Measurements from ENCODE around the gene DNAI1.
"Not testable (repeated sequence)": the region's sequence is repeated elsewhere in the genome, so short reads cannot be mapped to it uniquely, and the experiment has no call there.

Gene DNAI1

DNA sequence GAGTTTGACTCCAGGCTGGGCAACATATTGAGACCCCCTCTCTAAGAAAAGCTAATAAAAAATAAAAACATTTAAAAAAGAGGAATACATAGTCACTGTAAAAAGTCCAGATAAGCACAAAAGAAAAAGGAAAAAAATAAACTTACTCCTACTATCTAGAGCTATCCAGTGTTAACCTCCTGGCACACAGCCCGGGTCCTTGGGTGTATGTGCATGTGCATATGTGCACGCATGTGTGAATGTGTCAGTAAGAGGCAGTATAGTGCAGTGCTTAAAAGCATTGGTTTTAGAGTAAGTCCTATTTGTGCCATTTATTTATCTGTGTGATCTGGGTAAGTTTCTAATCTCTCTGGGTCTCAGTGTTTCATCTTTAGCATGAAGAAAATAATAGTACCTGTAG lies 26.9 kb upstream of the DNAI1 start:
- Histone ChIP-seq H3K27me3 (ENCODE audit: control insufficient read depth, insufficient read depth, low read length) (no peaks in the 10 kb centered on the region), H3K27ac (ENCODE audit: low read depth, low read length) (no peak overlapping the region), H3K36me3 (ENCODE audit: control insufficient read depth, insufficient read depth, low read length) (no peaks in the 10 kb centered on the region), H3K9ac (ENCODE audit: low read depth, low read length) (no peak overlapping the region), H3K4me1 (ENCODE audit: control insufficient read depth, insufficient read depth, low read length) (peaks cover 3% of the 10 kb centered on the region; the same call in 1 of the 2 replicates), H3K4me3 (ENCODE audit: low read depth, low read length) (no peak overlapping the region), H3K9me3 (ENCODE audit: control insufficient read depth, insufficient read depth, low read length) (no peaks in the 10 kb centered on the region)

DNA sequence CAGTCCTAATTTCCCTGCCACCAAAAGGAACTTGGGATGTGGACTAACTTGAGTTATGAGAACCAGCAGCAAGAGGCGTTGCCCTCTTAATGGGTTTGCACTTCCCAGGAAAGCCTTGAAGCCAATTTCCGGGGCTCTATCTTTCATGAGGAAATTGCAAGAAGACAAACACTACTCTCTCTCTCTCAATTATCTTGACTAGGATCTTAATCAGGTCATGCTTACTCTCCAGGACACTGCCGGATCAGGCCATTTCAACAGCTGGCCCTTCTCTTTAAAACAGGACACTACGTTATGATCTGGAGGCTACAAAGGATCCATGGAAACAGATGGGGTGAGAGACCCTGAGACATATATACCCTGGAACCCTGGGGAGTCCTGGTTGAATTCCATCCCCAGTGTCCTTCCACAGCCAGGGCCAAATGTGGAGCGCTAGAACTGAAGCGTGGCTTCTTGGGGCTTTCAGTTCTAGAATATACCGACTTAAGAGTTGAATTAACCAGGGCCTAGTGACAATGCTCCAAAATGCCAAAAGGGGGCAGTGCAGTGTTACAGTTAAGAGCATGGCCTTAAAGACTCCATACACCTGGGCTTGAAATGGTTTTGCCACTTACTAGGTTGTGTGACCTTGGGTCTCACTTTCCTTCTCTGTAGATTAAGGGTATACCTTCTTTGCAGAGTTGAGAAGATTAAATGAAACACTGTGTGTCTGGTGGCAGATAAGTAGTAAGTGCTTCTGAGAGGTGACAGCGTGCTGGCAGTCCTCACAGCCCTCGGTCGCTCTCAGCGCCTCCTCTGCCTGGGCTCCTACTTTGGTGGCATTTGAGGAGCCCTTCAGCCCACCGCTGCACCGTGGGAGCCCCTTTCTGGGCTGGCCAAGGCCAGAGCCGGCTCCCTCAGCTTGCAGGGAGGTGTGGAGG lies 21.3 kb upstream of the DNAI1 start:
- no peaks in the 10 kb centered on the region for H3K4me1 ChIP-seq (ENCODE audit: control insufficient read depth, insufficient read depth, low read length)
- H3K27me3 ChIP-seq (ENCODE audit: control insufficient read depth, insufficient read depth, low read length) = no peaks in the 10 kb centered on the region
- no peak overlapping the region for H3K27ac ChIP-seq (ENCODE audit: low read depth, low read length)
- H3K9ac ChIP-seq (ENCODE audit: low read depth, low read length) = no peak overlapping the region
- peaks cover 2% of the 10 kb centered on the region; the same call in 1 of the 2 replicates for H3K36me3 ChIP-seq (ENCODE audit: control insufficient read depth, insufficient read depth, low read length)
- no peak overlapping the region for H3K4me3 ChIP-seq (ENCODE audit: low read depth, low read length)
- no peaks in the 10 kb centered on the region for H3K9me3 ChIP-seq (ENCODE audit: control insufficient read depth, insufficient read depth, low read length)

DNA sequence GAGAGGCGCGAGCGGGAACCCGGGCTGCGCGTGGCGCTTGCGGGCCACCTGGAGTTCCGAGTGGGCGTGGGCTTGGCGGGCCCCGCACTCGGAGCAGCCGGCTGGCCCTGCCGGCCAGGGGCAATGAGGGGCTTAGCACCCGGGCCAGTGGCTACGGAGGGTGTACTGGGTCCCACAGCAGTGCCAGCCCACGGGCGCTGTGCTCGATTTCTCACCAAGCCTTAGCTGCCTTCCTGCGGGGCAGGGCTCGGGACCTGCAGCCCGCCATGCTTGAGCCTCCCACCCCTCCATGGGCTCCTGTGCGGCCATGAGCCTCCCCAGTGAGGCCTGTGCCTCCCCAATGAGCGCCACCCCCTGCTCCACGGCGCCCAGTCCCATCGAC lies 20.7 kb upstream of the DNAI1 start:
- H3K27ac ChIP-seq (ENCODE audit: low read depth, low read length); H3K9me3 ChIP-seq (ENCODE audit: control insufficient read depth, insufficient read depth, low read length); H3K4me1 ChIP-seq (ENCODE audit: control insufficient read depth, insufficient read depth, low read length); H3K27me3 ChIP-seq (ENCODE audit: control insufficient read depth, insufficient read depth, low read length); H3K4me3 ChIP-seq (ENCODE audit: low read depth, low read length); H3K9ac ChIP-seq (ENCODE audit: low read depth, low read length); H3K36me3 ChIP-seq (ENCODE audit: control insufficient read depth, insufficient read depth, low read length): not testable (repeated sequence)

DNA sequence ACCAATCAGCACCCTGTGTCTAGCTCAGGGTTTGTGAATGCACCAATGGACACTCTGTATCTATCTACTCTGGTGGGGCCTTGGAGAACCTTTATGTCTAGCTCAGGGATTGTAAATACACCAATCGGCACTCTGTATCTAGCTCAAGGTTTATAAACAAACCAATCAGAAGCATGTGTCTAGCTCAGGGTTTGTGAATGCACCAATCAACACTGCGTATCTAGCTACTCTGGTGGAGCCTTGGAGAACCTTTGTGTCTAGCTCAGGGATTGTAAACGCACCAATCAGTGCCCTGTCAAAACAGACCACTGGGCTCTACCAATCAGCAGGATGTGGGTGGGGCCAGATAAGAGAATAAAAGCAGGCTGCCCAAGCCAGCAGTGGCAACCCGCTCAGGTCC lies 20.1 kb upstream of the DNAI1 start:
- H3K9ac ChIP-seq (ENCODE audit: low read depth, low read length); H3K9me3 ChIP-seq (ENCODE audit: control insufficient read depth, insufficient read depth, low read length); H3K36me3 ChIP-seq (ENCODE audit: control insufficient read depth, insufficient read depth, low read length); H3K4me1 ChIP-seq (ENCODE audit: control insufficient read depth, insufficient read depth, low read length); H3K27ac ChIP-seq (ENCODE audit: low read depth, low read length); H3K27me3 ChIP-seq (ENCODE audit: control insufficient read depth, insufficient read depth, low read length); H3K4me3 ChIP-seq (ENCODE audit: low read depth, low read length): not testable (repeated sequence)

DNA sequence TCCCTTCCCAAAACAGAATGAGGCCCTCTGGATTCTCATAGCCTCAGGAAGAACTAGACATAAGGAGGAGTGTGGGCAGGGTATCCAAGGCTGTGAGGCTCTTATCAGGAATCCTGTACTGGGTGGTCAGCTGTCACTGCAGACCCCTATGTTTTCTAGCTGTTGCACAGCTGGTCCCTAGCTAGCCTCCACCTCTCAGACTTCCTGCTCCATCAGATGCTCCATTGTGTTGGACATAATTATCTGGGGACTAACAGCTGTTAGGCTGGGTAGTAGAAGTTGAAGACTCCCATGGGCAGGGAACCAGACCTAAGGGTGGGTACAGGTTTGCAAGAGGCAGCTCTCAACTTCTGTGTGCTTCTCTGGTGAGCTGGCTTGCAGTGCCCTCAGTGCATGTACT lies 18.6 kb upstream of the DNAI1 start:
- Histone ChIP-seq H3K27ac (ENCODE audit: low read depth, low read length) (no peak overlapping the region), H3K9ac (ENCODE audit: low read depth, low read length) (no peak overlapping the region), H3K4me3 (ENCODE audit: low read depth, low read length) (no peak overlapping the region), H3K36me3 (ENCODE audit: control insufficient read depth, insufficient read depth, low read length) (peaks cover 2% of the 10 kb centered on the region; the same call in 1 of the 2 replicates), H3K27me3 (ENCODE audit: control insufficient read depth, insufficient read depth, low read length) (no peaks in the 10 kb centered on the region), H3K4me1 (ENCODE audit: control insufficient read depth, insufficient read depth, low read length) (peaks cover 11% of the 10 kb centered on the region), H3K9me3 (ENCODE audit: control insufficient read depth, insufficient read depth, low read length) (no peaks in the 10 kb centered on the region)

DNA sequence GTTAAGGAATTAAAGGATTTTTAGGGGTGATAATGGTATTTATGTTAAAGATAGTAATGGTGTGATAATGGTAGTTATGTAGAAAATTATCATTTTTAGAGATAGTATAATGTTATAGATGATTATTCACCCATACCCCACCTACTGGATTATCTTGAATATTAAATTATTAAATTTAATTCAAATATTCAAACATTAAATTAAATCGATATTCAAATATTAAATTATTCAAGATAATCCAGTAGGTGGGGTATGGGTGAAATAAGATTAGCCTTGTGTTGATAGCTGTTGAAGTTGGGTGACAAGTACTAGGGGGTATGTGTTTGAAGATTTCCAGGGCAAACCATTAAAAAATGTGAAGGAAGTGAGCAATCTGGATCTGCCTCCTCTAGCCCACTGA lies 15.8 kb upstream of the DNAI1 start:
- peaks cover 11% of the 10 kb centered on the region for H3K4me1 ChIP-seq (ENCODE audit: control insufficient read depth, insufficient read depth, low read length)
- H3K27me3 ChIP-seq (ENCODE audit: control insufficient read depth, insufficient read depth, low read length) = no peaks in the 10 kb centered on the region
- H3K9ac ChIP-seq (ENCODE audit: low read depth, low read length) = no peak overlapping the region
- no peaks in the 10 kb centered on the region for H3K9me3 ChIP-seq (ENCODE audit: control insufficient read depth, insufficient read depth, low read length)
- no peak overlapping the region for H3K4me3 ChIP-seq (ENCODE audit: low read depth, low read length)
- H3K27ac ChIP-seq (ENCODE audit: low read depth, low read length) = no peak overlapping the region
- H3K36me3 ChIP-seq (ENCODE audit: control insufficient read depth, insufficient read depth, low read length) = peaks cover 2% of the 10 kb centered on the region; the same call in 1 of the 2 replicates

DNA sequence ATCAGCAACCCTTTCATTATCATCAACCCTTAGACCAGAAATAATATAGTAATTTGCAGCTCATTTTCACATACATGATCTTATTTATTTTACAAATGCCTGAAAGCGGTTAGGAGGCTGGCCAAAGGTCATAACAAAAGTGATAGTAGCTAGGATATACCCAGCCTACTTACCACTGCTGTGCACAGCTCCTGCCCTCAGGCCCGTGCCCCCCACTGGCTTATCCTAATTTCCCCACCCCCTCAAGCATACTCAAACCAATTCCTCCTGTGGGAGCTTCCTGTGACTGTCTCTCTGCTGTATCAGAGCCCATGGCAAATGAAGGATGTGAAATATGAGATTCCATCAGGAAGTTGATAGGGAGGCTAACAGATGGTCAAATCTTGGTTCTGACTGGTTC lies 15.1 kb upstream of the DNAI1 start:
- H3K4me3 ChIP-seq (ENCODE audit: low read depth, low read length) = no peak overlapping the region
- no peaks in the 10 kb centered on the region for H3K27me3 ChIP-seq (ENCODE audit: control insufficient read depth, insufficient read depth, low read length)
- no peaks in the 10 kb centered on the region for H3K9me3 ChIP-seq (ENCODE audit: control insufficient read depth, insufficient read depth, low read length)
- no peak overlapping the region for H3K9ac ChIP-seq (ENCODE audit: low read depth, low read length)
- no peak overlapping the region for H3K27ac ChIP-seq (ENCODE audit: low read depth, low read length)
- H3K4me1 ChIP-seq (ENCODE audit: control insufficient read depth, insufficient read depth, low read length) = peaks cover 11% of the 10 kb centered on the region
- peaks cover 2% of the 10 kb centered on the region; the same call in 1 of the 2 replicates for H3K36me3 ChIP-seq (ENCODE audit: control insufficient read depth, insufficient read depth, low read length)

DNA sequence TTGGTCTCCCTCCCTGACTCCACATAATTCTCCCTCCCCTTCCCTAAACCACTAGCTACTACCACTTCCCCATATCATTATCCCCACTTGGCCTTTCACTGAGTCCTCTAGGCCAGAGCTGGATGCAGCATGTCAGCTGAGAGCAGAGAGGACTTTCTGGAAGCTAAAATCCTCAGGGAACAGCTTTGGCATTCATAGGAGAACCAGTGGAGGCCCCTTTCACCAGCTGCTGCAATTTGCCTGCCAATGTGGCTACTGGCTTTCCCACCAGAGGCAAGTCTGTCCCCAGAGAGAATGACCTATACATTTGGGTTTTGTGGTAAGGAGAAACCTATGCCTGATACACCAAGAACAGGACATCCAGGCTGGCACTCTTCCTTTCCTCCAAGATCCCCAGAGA lies 14.6 kb upstream of the DNAI1 start:
- no peak overlapping the region for H3K4me3 ChIP-seq (ENCODE audit: low read depth, low read length)
- no peaks in the 10 kb centered on the region for H3K9me3 ChIP-seq (ENCODE audit: control insufficient read depth, insufficient read depth, low read length)
- H3K4me1 ChIP-seq (ENCODE audit: control insufficient read depth, insufficient read depth, low read length) = peaks cover 11% of the 10 kb centered on the region
- no peak overlapping the region for H3K27ac ChIP-seq (ENCODE audit: low read depth, low read length)
- peaks cover 2% of the 10 kb centered on the region; the same call in 1 of the 2 replicates for H3K36me3 ChIP-seq (ENCODE audit: control insufficient read depth, insufficient read depth, low read length)
- no peak overlapping the region for H3K9ac ChIP-seq (ENCODE audit: low read depth, low read length)
- H3K27me3 ChIP-seq (ENCODE audit: control insufficient read depth, insufficient read depth, low read length) = no peaks in the 10 kb centered on the region

DNA sequence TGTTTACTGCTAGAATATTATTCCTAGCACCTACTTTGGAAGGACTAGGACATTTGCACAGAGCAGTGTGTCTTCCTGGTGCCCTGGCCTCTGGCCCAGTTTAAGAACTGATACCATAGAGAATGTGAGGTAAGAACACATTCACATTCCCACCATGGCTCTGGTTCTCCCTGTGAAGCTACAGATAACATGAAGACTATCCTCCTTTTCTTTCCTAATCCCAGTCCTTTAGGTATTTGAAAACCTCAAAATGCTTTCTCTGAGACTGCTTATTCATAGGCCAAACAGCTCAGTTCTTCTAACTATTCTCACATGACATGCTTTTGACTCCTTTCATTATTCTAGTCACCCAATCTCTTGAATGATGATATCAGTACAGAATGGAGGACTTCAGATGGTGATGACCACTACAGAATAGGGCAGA lies 12.1 kb upstream of the DNAI1 start:
- Histone ChIP-seq H3K9me3 (ENCODE audit: control insufficient read depth, insufficient read depth, low read length) (no peaks in the 10 kb centered on the region), H3K9ac (ENCODE audit: low read depth, low read length) (no peak overlapping the region), H3K4me1 (ENCODE audit: control insufficient read depth, insufficient read depth, low read length) (peaks cover 16% of the 10 kb centered on the region), H3K27me3 (ENCODE audit: control insufficient read depth, insufficient read depth, low read length) (no peaks in the 10 kb centered on the region), H3K4me3 (ENCODE audit: low read depth, low read length) (no peak overlapping the region), H3K27ac (ENCODE audit: low read depth, low read length) (no peak overlapping the region), H3K36me3 (ENCODE audit: control insufficient read depth, insufficient read depth, low read length) (no peaks in the 10 kb centered on the region)

DNA sequence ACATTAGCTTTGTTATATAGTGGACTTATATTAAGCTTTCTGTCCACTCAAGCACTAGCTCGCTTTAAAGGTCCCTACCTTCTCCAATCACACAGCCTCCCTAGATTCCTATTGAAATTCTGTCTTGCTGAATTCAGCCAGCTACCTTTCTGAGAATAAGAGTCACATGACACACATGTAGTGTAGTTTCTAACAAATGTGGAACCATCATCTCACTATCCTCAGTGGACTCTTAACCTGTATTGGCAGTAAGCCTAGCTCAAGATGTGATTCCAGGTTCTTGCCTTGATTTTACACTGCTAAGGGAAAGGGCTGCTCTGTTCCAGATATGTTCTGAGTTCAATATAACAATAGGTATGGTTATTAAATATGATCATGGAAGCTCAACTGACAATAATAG lies 11.7 kb upstream of the DNAI1 start:
- Histone ChIP-seq H3K9ac (ENCODE audit: low read depth, low read length) (no peak overlapping the region), H3K4me3 (ENCODE audit: low read depth, low read length) (no peak overlapping the region), H3K36me3 (ENCODE audit: control insufficient read depth, insufficient read depth, low read length) (no peaks in the 10 kb centered on the region), H3K27me3 (ENCODE audit: control insufficient read depth, insufficient read depth, low read length) (no peaks in the 10 kb centered on the region), H3K4me1 (ENCODE audit: control insufficient read depth, insufficient read depth, low read length) (peaks cover 17% of the 10 kb centered on the region), H3K9me3 (ENCODE audit: control insufficient read depth, insufficient read depth, low read length) (no peaks in the 10 kb centered on the region), H3K27ac (ENCODE audit: low read depth, low read length) (no peak overlapping the region)

DNA sequence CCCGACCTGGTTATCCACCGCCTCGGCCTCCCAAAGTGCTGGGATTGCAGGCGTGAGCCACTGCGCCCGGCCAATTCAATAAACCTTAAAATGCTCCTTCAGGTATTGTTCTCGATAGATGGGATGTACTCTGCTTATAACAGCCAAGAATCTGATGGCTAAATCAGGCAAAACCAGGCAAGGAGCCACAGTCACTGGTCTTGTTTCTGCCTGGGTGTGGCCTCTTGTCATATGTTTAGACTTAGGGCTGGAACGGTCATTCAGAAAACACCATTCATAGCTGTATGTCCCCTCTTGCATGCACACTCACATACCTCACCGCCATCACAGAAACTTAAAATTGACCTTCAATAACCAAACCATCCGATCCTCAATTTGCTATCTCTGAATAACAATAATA lies 8.0 kb upstream of the DNAI1 start:
- Histone ChIP-seq H3K9me3 (ENCODE audit: control insufficient read depth, insufficient read depth, low read length) (no peaks in the 10 kb centered on the region), H3K4me1 (ENCODE audit: control insufficient read depth, insufficient read depth, low read length) (peaks cover 9% of the 10 kb centered on the region; the same call in 1 of the 2 replicates), H3K4me3 (ENCODE audit: low read depth, low read length) (no peak overlapping the region), H3K27me3 (ENCODE audit: control insufficient read depth, insufficient read depth, low read length) (no peaks in the 10 kb centered on the region), H3K36me3 (ENCODE audit: control insufficient read depth, insufficient read depth, low read length) (no peaks in the 10 kb centered on the region), H3K9ac (ENCODE audit: low read depth, low read length) (no peak overlapping the region), H3K27ac (ENCODE audit: low read depth, low read length) (no peak overlapping the region)
